HG03139 (cell line): Measurements from ENCODE around the gene FGFR4.

Source experiments
- ATAC-seq: cut with Tn5 transposase; IDR thresholded peaks from one replicate; pipeline ENCODE4 v1.9.1; 2021; ENCODE audit not compliant: unreplicated experiment

Gene FGFR4

DNA sequence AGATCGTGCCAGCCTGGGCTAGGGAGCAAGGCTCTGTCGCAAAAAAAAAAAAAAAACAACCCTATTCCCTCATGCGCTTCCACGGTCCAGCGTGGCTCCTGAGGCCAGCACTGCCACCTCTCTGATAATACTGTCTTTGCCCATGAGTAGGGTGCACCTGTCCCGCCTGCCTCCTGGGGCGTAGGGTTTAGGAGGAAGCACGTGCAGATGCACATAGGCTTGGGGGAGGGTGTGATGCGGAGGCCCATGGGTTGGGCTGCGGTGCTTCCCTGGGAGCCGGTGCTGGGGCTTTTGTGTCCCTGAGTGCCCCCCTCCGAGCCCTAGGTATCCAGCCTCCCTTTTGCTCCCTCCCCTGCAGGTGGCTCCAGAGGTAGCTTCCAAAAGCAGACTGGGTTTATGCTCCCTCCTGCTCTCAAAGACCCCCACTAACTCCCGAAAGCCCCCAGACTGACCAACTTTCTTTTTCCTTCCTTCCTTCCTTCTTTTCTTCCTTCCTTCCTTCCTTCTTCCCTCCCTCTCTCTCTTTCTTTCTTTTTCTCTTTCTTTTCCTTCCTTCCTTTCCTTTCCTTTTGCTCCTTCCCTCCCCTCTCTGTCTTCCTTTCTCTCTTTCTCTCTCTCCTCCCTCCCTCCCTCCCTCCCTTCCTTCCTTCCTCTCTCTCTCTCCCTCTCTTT, 12.8 kb downstream of the FGFR4 start:
- no peak for ATAC-seq

GRCh38 chr5:177100714-177101121, 14.0 kb downstream of the FGFR4 start:
- no peak for ATAC-seq

GRCh38 chr5:177103523-177104253, 17.0 kb downstream of the FGFR4 start:
- no peak for ATAC-seq

- ATAC-seq = no peak
Observed at GRCh38 chr5:177105691-177106476, 19.2 kb downstream of the FGFR4 start.

DNA sequence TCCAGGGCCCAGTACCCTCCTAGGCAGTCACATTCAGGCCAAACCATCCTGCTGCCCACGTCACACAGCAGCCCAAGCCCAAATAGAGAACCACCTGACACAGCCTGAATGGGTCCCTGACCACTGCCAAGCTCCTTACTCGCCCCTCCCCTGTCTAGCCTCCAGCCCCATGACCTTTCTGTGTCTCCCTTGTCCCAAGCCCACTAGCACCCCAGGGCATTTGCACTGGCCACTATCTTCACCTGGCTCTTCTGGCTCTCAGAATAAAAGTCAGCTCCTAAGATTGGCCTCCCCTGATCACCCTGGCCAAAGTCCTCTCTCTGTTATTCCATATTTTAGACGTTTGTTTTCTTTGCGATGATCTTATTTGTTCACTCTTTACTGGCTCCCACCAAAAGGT, 20.4 kb downstream of the FGFR4 start:
- no peak for ATAC-seq

GRCh38 chr5:177109810-177110209, 23.1 kb downstream of the FGFR4 start:
- ATAC-seq = no peak

DNA sequence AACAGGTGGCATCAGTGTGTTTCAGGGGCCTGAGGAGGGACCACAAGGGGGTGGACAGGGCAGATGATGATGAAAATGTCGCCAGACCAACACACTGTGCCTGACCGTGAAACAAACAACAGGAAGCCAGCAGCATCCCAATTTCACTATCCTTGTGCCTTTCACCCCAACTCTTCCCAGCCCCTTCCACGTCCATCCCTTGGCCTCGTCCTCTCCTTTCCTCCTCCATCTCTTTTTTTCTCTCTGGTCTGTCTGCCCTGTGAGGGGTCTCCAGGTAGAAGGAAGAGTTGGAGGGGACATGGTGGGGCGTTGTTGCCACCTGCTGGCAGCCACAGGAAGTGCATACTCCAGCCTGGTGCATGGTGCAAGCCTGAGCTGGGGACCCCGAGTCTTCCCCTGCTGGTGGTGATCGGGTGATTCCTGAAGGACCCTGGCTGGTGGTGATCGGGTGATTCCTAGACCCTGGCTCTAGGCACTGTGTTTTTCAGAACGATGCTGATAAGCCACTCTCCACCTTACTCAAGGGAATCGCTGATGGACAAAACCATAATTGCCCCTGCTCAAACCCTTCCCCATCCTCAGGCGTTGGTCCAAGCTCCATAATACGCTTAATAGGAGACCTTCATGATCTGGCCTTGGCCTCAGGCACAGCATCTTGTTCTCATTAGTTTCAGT, 25.1 kb downstream of the FGFR4 start:
- no peak for ATAC-seq

DNA sequence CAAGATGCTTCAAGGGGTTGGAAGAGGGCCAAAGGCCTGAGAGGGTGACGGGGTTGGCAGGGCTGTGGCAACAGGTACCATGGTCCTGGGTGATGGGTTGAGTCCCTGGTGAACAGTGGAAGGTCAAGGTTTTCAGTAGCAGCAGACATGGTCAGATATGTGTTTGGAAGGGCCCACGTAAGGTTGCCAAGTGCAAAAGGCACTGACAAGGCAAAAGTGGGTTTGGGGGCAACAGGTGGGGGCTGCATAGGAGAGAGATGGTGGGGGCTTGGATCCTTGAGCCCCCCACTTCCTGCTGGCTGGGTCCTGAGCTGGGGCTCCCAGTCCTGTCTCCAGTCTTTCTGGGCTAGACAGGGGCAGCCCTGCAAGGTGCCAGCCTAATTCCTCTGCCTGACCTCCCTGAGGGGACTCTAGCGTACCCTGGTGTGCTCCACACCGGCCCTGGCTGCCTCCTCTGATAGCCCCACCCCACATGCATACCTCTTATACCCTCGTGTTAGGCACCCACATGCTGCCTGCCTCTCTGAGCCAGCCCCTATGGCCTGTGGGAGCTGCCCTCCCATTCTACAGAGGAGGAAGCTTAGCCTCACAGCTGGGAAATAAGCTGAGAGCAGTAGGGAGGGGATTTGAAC, 26.0 kb downstream of the FGFR4 start:
- ATAC-seq = no peak

DNA sequence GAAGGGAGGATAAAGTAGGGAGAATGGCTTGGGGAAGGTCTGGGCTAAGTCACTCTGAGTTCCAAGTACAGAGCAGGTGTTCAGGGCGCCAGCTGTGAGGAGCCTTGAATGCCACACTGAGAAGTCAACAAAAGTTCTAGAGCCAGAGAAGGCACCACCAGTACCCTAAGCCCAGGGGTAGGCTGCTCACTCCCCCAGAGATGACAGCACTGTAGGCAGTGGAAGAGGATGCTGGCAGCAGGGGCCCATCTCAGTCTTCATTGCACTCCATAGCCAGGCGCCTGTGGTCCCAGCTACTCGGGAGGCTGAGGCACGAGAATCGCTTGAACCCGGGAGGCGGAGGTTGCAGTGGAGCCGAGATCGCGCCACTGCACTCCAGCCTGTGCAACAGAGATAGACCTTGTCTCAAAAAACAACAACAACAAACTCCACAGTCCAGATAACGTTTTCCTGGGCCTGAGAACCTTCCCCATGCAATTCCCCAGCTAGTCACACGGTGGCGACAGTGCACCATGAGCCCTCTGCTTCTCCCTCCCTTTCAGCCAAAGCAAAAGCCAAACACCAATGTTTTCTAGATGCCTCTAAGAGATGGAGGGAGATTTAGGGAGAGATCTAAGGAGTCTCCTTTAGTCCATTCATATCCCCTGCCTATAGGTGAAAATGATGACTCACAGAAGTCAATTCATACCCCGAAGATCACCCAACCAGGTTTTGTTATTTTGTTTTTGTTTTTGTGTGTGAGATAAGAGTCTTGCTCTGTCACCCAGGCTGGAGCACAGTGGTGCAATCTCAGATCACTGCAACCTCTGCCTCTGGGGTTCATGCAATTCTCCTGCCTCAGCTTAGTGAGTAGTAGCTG, 27.1 kb downstream of the FGFR4 start:
- ATAC-seq = no peak

GRCh38 chr5:177116631-177117373, 30.1 kb downstream of the FGFR4 start:
- peak; percentile 82 for ATAC-seq

- ATAC-seq = no peak
Observed at GRCh38 chr5:177117441-177118045, 30.8 kb downstream of the FGFR4 start.

DNA sequence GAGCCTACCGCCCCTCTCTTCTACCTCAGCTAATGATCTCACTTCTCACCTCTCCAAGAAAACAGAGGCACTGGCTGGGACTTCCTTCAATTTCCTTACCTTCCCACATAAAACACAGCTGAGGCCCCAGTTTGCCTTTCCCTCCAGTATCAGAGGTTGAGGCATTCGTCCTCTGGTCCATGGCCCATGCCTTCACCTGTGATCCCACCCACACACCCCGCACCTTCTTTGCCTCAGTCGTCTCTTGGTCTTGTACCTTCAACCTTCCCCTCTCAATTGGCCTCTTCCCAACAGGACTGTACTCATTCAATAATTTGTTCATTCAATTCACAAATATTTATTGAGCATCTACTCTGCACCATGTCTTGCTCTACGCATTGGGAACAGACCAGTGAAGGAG, 35.9 kb downstream of the FGFR4 start:
- ATAC-seq = no peak

DNA sequence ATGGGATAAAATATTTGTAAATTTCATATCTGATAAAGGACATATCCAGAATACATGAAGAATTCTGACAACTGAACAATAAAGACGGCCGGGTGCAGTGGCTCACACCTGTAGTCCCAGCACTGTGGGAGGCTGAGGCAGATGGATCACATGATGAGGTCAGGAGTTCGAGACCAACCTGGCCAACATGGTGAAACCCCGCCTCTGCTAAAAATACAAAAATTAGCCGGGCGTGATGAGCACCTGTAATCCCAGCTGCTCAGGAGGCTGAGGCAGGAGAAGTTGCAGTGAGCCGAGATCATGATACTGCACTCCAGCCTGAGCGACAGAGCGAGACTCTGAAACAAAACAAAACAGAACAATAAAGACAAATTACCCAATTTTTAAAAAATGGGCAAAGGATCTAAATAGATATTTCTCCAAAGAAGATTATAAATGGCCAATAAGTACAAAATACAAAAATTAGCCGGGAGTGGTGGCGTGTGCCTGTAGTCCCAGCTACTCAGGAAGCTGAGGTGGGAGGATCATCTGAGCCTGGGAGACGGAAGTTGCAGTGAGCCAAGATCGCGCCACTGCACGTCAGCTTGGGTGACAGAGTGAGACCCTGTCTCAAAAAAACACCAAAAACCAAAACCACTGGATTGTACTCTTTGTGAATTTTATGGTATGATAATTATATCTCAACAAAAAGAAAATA, 37.2 kb downstream of the FGFR4 start:
- no peak for ATAC-seq

DNA sequence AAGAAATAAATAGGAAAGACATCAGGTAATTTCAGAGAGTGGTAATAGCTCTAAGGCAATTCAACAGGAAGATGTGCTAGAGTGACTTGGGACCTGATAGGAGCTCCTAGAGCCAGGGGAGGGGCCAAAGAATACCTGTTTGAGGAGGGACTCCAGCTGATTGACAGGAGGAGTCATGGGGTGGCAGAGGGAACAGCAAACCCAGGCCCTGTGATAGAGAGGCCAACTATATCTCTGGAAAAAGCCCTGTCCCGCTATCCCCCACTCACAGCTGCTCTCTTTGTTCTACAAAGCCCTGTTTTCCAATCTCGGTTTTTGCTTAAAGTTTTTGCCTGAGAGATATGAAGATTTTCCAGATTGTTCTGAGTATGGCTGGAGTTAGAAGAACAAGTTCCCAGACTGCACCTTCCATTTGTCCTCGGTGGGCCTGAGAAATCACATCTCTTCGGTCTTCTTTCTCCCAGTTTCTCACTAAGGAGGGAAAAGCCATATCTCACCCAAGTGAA, 37.8 kb downstream of the FGFR4 start:
- ATAC-seq = no peak

DNA sequence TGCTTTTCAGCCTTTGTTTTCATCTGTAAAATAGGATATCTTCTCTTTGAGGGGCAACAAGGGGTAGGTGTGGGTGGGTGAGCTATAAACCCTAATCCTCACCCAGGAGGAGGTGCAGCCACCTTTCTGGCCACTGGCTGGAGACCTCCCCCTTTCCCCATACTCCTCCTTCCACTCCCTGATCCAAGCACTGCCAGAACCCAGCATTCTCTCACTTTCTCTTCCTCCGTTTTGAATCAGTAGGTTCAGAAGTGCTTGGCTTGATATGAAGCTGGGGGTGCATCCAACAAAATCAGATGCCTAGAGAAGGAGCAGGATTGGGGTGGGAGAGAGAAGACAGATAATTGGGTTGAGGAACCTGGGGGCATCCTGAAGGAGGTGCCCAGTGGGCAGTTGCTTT, 40.1 kb downstream of the FGFR4 start:
- ATAC-seq = no peak

DNA sequence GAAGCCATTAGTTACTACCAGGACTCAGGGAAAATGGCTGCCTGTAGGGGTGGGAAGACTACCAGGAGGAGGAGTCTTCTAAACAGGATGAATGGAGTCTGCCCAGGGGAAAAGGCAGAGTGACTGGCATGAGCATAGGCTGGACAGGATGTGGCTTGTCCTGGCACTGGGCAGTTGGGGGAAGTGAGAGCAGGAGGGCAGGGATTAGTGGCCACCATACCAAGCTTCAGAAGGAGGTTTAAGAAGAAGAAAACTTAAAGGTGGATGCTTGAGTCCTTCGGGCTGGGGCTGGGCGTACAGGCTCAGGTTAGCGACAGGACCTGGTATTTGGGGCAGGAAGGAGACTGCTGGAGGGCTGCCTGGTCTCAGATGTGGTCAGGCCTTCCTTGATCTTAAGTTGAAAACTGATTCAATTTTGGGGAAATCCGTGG, 41.9 kb downstream of the FGFR4 start:
- no peak for ATAC-seq

- no peak for ATAC-seq
Observed at GRCh38 chr5:177130211-177131018, 43.7 kb downstream of the FGFR4 start.
